Esophagus muscularis mucosa (tissue), 3 donors: ENCODE data around the gene ANKRD2.

Experiments
- POLR2AphosphoS5 ChIP-seq, 2 donors: sonication (generic); formaldehyde crosslinking; IDR thresholded peaks; one replicate each; pipeline ENCODE4 v1.6.1; 2017; ENCODE audit warnings: antibody characterized with exemption in 2 of 2
- TF ChIP-seq, protein P1 (sequence below), 3 experiments: fragments of 200-600 bp in 2 of 3; fragments of 450-650 bp in 1 of 3; sonication (generic) in 2 of 3; IDR thresholded peaks; one replicate each; pipeline ENCODE4 v1.5.1; 2017 to 2019; ENCODE audit warnings: antibody characterized with exemption in 3 of 3, mild to moderate bottlenecking in 2 of 3, moderate library complexity in 1 of 3

DNA sequence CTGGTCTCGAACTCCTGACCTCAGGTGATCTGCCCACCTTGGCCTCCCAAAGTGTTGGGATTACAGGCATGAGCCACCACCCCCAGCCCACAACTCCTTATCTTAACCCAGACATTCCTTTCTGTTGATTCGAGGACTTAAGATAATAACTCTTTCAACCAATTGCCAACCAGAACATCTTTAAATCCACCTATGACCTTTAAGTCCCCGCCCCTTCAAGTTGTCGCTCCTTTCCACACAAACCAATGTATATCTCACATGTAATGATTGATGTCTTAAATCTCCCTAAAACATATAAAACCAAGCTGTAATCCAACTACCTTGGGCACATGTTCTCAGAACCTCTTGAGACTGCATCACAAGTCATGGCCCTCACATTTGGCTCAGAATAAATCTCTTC is 7.8 kb upstream of the ANKRD2 start:
- TF ChIP-seq, protein P1, sequence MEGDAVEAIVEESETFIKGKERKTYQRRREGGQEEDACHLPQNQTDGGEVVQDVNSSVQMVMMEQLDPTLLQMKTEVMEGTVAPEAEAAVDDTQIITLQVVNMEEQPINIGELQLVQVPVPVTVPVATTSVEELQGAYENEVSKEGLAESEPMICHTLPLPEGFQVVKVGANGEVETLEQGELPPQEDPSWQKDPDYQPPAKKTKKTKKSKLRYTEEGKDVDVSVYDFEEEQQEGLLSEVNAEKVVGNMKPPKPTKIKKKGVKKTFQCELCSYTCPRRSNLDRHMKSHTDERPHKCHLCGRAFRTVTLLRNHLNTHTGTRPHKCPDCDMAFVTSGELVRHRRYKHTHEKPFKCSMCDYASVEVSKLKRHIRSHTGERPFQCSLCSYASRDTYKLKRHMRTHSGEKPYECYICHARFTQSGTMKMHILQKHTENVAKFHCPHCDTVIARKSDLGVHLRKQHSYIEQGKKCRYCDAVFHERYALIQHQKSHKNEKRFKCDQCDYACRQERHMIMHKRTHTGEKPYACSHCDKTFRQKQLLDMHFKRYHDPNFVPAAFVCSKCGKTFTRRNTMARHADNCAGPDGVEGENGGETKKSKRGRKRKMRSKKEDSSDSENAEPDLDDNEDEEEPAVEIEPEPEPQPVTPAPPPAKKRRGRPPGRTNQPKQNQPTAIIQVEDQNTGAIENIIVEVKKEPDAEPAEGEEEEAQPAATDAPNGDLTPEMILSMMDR (IDR thresholded peaks at IDR 0.05): no peak
- no peak for TF ChIP-seq POLR2AphosphoS5 (IDR thresholded peaks at IDR 0.05)
